Natural killer cell (primary cell): Measurements from ENCODE around the gene RAB20. TPM values are rescaled to one million over a fixed set of nuclear protein-coding genes. Genes with fewer than 3 reads are reported as not detected.

ENCODE experiments used
- ATAC-seq, 3 donors: fragments of 150-1000 bp in 2 of 3; fragments of 200-7000 bp in 1 of 3; cut with Tn5 transposase; 1 replicate in 1 of 3; 2 replicates in 2 of 3; pipeline ENCODE4 v1.10.0; 2021; ENCODE audit warnings: mild to moderate bottlenecking in 2 of 3, moderate library complexity in 2 of 3
- DNase-seq, 2 donors: peaks; one replicate each; pipeline versions ENCODE4 v3.0.0 to v3.0.0-alpha.2; 2013 to 2021; ENCODE audit warnings: mixed read lengths in 1 of 2
- H3K27ac ChIP-seq: one replicate; pipeline ENCODE4 v1.5.1; 2013; ENCODE audit warnings: mild to moderate bottlenecking, low read length
- H3K27me3 ChIP-seq: one replicate; pipeline ENCODE4 v1.6.1; 2013; ENCODE audit warnings: low read length; ENCODE audit not compliant: control insufficient read depth, insufficient read depth
- H3K36me3 ChIP-seq: one replicate; pipeline ENCODE4 v1.6.1; 2013; ENCODE audit warnings: low read length; ENCODE audit not compliant: control insufficient read depth, insufficient read depth
- H3K4me1 ChIP-seq: one replicate; pipeline ENCODE4 v1.6.1; 2013; ENCODE audit warnings: low read length; ENCODE audit not compliant: control insufficient read depth, insufficient read depth
- H3K4me3 ChIP-seq: one replicate; pipeline ENCODE4 v1.5.1; 2013; ENCODE audit warnings: low read length
- H3K9me3 ChIP-seq: one replicate; pipeline ENCODE4 v1.6.1; 2013; ENCODE audit warnings: low read length; ENCODE audit not compliant: control insufficient read depth, insufficient read depth
- H3K27ac Mint-ChIP-seq, 2 donors: one replicate each; pipeline ENCODE4 v1.8.0; 2022; ENCODE audit warnings: mild to moderate bottlenecking in 2 of 2, mixed read lengths in 2 of 2, moderate library complexity in 1 of 2
- H3K27me3 Mint-ChIP-seq, 2 donors: one replicate each; pipeline ENCODE4 v1.8.0; 2022; ENCODE audit warnings: low read depth in 2 of 2, mixed read lengths in 2 of 2
- H3K36me3 Mint-ChIP-seq: one replicate; pipeline ENCODE4 v1.8.0; 2022; ENCODE audit warnings: mixed read lengths
- H3K4me1 Mint-ChIP-seq, 2 donors: one replicate each; pipeline ENCODE4 v1.8.0; 2022; ENCODE audit warnings: mixed read lengths in 2 of 2
- H3K4me3 Mint-ChIP-seq: one replicate; pipeline ENCODE4 v1.8.0; 2022; ENCODE audit warnings: mild to moderate bottlenecking, moderate library complexity, mixed read lengths
- H3K9me3 Mint-ChIP-seq, 2 donors: one replicate each; pipeline ENCODE4 v1.8.0; 2022; ENCODE audit warnings: mixed read lengths in 2 of 2
- CTCF ChIP-seq: fragments of 200-600 bp; IDR thresholded peaks from one replicate; pipeline ENCODE4 v1.8.0; 2022; ENCODE audit warnings: antibody characterized with exemption
- WGBS: methylation state at CpG from one replicate; pipeline ENCODE4 v1.1.7; 2013; ENCODE audit warnings: missing lambda C conversion rate; ENCODE audit not compliant: insufficient coverage; 5-methylcytosine and 5-hydroxymethylcytosine counted together
- intact Hi-C: fragments of 100-400 bp; cut with micrococcal nuclease; formaldehyde crosslinking; loops from one replicate; pipeline ENCODE4 v1.14.2; 2022
- total RNA-seq, 4 donors: library from RNA; stranded (reverse); fragments of 120-200 nt in 1 of 4; gene quantifications; one replicate each; pipeline versions ENCODE4 v1.2.3 to v1.2.4, GENCODE V29; 2013 to 2022

Gene RAB20
- total RNA-seq, 3 donors from 2014 or later (not counting 1 experiment from before 2014, with no cell fraction given) = 1.0 to 3.3 (median 1.2) TPM

GRCh38 chr13:110554946-110555345, 6.6 kb downstream of the RAB20 start:
- Mint-ChIP-seq H3K27me3 (peaks cover 0 to 4% of the 10 kb centered on the region in 2 donors), H3K36me3 (no peaks in the 10 kb centered on the region), H3K27ac (no peak overlapping the region), H3K4me1 (peaks cover 0 to 6% of the 10 kb centered on the region in 2 donors), H3K9me3 (no peaks in the 10 kb centered on the region), H3K4me3 (no peak overlapping the region)
- TF ChIP-seq CTCF = no peak
- DNase-seq = no peak
- Histone ChIP-seq H3K4me1 (peaks cover 3% of the 10 kb centered on the region), H3K27me3 (no peaks in the 10 kb centered on the region), H3K9me3 (no peaks in the 10 kb centered on the region), H3K36me3 (no peaks in the 10 kb centered on the region), H3K27ac (no peak overlapping the region), H3K4me3 (no peak overlapping the region)
- ATAC-seq = no peak
- WGBS = 79% methylated on average over 15 of the region's 16 CpGs
- intact Hi-C loops = no loop called here

GRCh38 chr13:110554227-110554836, 7.2 kb downstream of the RAB20 start:
- Histone ChIP-seq H3K27me3 (no peaks in the 10 kb centered on the region), H3K36me3 (no peaks in the 10 kb centered on the region), H3K27ac (no peak overlapping the region), H3K4me3 (no peak overlapping the region), H3K4me1 (peaks cover 3% of the 10 kb centered on the region), H3K9me3 (no peaks in the 10 kb centered on the region)
- no peaks in the 10 kb centered on the region for H3K9me3 Mint-ChIP-seq
- TF ChIP-seq CTCF = no peak
- H3K4me1 Mint-ChIP-seq = peaks cover 0 to 6% of the 10 kb centered on the region in 2 donors
- no peaks in the 10 kb centered on the region for H3K36me3 Mint-ChIP-seq
- intact Hi-C loops = no loop called here
- DNase-seq (no peak), ATAC-seq (no peak)
- no peak overlapping the region for H3K27ac Mint-ChIP-seq
- H3K4me3 Mint-ChIP-seq = no peak overlapping the region
- WGBS = 89% methylated on average over 7 of the region's 8 CpGs
- H3K27me3 Mint-ChIP-seq = peaks cover 0 to 4% of the 10 kb centered on the region in 2 donors

DNA sequence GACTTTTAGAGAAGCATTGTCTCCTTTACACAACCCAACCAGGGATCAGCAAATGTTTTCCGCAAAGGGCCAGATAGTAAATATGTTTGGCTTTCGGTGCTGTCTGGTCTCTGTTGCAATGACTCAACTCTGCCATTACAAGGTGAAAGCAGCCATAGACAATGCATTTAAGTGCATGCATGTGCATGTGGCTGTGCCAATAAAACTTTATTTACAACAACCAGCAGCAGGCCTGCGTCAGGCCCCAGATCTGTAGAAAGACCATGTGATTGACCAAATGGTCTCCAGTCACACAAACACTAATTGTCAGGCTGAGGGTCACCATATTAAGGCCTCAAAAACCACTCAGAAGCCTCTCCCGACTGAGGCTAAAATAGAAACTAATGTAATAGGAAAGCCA, 8.1 kb downstream of the RAB20 start:
- peaks cover 0 to 4% of the 10 kb centered on the region in 2 donors for H3K27me3 Mint-ChIP-seq
- H3K36me3 Mint-ChIP-seq = no peaks in the 10 kb centered on the region
- no peaks in the 10 kb centered on the region for H3K36me3 ChIP-seq
- no peaks in the 10 kb centered on the region for H3K9me3 Mint-ChIP-seq
- no peak for ATAC-seq
- peaks cover 3% of the 10 kb centered on the region for H3K4me1 ChIP-seq
- H3K9me3 ChIP-seq = no peaks in the 10 kb centered on the region
- no peak overlapping the region for H3K27ac ChIP-seq
- no peak overlapping the region for H3K4me3 ChIP-seq
- peaks cover 0 to 6% of the 10 kb centered on the region in 2 donors for H3K4me1 Mint-ChIP-seq
- no peak for TF ChIP-seq CTCF
- no peaks in the 10 kb centered on the region for H3K27me3 ChIP-seq
- intact Hi-C loops = no loop called here
- no peak overlapping the region for H3K27ac Mint-ChIP-seq
- no peak overlapping the region for H3K4me3 Mint-ChIP-seq
- 74% methylated on average over 4 of the region's 4 CpGs for WGBS
- no peak for DNase-seq

- Mint-ChIP-seq H3K4me1 (peaks cover 0 to 6% of the 10 kb centered on the region in 2 donors), H3K4me3 (no peak overlapping the region), H3K36me3 (no peaks in the 10 kb centered on the region), H3K9me3 (no peaks in the 10 kb centered on the region), H3K27me3 (peaks cover 0 to 4% of the 10 kb centered on the region in 2 donors), H3K27ac (no peak overlapping the region)
- Histone ChIP-seq H3K4me3 (no peak overlapping the region), H3K27ac (no peak overlapping the region), H3K36me3 (no peaks in the 10 kb centered on the region), H3K27me3 (no peaks in the 10 kb centered on the region), H3K4me1 (peaks cover 3% of the 10 kb centered on the region), H3K9me3 (no peaks in the 10 kb centered on the region)
- intact Hi-C loops = no loop called here
- no peak for TF ChIP-seq CTCF
- 94% methylated on average over 9 of the region's 9 CpGs for WGBS
- DNase-seq = no peak
- ATAC-seq = no peak
Observed at GRCh38 chr13:110552767-110553166, 8.8 kb downstream of the RAB20 start.
